ENCODE results near the gene MACROH2A2.

DNA sequence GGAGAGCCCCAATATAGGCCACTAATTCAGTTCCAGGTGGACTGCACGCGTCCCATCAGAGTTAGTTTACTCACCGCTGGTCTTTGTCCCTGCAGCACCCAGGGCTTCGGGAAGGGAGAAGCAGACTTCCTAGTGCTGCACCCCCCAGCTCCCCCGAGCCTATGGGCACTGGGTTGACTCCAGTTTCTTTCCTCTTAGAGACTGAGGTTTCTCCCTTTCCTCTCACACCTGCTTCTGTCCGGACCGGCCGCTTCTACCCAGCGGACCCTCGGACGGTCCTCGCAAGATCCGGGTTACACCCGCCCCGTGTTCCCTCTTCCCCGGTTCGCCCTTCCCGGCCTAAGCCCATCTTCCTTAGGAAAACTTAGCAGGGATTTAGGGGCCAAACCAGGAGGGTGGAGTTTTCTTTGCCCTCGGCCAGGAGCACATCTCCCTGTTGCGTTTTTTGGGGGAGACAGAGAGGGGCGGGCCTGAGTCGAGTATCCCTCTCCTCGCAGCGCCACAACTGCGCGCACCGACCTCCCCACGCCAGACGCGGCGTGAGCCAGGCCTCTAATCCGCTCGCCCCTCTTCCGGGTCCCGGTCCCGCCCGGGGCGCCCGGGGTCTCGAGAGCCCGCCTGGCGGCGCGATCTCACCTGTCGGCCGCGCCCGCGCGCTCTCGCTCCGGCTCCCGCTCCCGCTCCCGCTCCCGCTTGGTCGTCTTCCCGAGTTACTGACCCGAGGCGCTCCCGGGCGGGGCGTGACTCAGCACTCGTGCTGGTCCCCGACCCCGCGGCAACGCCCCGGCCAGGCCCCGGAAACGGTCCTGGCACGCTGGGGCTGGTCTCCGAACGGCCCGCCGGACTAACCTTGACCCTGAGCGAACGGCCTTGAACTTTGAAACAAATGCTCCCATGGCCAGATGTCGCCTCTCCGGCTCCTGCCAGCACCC is 79.7 kb downstream of the MACROH2A2 start, which contains the start of gene AIFM2:
- TF ChIP-seq, protein P1, sequence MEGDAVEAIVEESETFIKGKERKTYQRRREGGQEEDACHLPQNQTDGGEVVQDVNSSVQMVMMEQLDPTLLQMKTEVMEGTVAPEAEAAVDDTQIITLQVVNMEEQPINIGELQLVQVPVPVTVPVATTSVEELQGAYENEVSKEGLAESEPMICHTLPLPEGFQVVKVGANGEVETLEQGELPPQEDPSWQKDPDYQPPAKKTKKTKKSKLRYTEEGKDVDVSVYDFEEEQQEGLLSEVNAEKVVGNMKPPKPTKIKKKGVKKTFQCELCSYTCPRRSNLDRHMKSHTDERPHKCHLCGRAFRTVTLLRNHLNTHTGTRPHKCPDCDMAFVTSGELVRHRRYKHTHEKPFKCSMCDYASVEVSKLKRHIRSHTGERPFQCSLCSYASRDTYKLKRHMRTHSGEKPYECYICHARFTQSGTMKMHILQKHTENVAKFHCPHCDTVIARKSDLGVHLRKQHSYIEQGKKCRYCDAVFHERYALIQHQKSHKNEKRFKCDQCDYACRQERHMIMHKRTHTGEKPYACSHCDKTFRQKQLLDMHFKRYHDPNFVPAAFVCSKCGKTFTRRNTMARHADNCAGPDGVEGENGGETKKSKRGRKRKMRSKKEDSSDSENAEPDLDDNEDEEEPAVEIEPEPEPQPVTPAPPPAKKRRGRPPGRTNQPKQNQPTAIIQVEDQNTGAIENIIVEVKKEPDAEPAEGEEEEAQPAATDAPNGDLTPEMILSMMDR (IDR thresholded peaks at IDR 0.05): no peak
- TF ChIP-seq POLR2A (IDR thresholded peaks at IDR 0.05): peak in 1 of 2 donors; percentile 77

Measured in thyroid gland (tissue), 4 donors.